NCI-H2171 treated with DMSO at 0.1 percent for 48 hours (cell line): ENCODE data around the gene SYNGR1.
A peak's percentile ranks its signal among the peaks of the same experiment; 100 is the strongest.
"Not testable (repeated sequence)": the region's sequence is repeated elsewhere in the genome, so short reads cannot be mapped to it uniquely, and the experiment has no call there.

Source experiments
- DNase-seq: peaks from one replicate; lab custom pipeline; 2025; lab: John Stamatoyannopoulos, UW

Gene SYNGR1

DNA sequence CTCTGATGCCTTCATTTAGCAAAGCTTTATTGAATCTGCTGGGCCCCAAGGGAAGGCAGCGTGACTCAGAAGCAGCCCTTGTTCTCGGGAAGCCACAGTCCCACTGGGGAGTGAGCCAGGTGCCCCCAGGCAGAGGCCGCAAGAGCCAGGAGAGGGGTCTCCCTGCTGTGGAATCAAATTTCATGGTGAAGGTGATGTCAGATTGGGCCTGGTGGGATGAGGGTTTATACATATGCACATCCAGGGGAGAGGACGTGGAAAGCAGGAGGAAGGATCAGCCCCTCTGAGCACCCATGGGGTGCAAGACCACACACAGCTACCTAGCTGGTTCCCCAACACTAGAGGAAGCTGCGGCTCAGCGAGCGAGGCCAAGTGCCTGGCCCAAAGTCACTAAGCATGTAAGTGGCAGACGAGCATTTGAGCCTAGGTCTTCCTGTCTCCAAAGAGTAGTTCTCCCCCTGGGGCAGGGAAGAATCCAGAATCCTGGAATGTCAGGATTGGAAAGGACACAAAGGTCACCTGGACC lies 2.0 kb downstream of the SYNGR1 start:
- peak; percentile 72 for DNase-seq

DNA sequence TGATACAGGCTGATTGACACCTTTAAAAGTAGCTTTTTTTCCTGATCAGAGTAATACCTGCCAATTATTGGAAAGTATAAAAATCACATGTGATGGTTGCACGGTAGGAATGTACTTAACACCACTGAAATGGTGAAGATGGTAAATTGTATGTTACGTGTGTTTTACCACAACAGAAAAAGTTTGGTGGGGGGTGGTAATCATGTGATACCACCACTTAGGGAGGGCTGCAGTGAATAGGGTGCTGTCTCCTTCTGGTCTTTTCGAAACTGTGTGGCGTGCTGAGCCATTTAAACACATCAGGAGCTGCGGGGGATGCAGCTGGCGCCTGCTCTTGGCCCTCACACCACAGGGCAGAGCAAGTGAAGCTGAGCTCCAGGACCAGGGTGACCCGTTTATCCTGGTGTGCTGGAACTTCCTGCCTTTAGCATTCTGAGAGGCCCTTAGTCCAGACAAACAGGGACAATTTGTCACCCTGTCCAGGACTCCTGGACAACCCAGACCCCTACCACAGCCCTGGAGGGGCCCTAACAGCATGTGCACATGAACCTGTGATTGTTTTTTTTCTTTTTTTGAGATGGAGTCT lies 2.6 kb downstream of the SYNGR1 start:
- DNase-seq, result no peak

- no peak for DNase-seq
Observed at GRCh38 chr22:39353346-39353745, 3.6 kb downstream of the SYNGR1 start.

GRCh38 chr22:39355080-39355479 lies 5.3 kb downstream of the SYNGR1 start:
- no peak for DNase-seq

- not testable (repeated sequence) for DNase-seq
Observed at GRCh38 chr22:39355805-39356204, 6.0 kb downstream of the SYNGR1 start.

DNA sequence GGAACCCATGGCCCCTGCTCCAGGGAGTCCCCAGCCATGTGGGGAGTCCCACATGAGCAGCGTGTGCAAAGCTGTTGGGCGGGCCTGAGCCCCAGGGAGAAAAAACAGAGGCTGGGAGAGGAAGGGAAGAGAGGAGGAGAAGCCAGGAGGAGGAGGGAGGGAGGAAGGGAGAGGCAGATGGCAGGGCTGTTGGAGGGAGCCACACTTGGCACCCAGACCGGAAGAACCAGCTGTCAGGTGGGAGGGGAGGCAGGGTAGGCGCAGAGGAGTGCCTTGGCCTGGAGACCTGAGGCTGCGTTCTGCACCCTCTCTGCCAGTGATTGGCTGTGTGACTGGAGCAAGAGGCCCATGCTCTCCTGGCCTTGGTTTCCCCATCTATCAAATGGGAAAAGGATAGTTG lies 6.7 kb downstream of the SYNGR1 start:
- DNase-seq, result peak; percentile 99

DNA sequence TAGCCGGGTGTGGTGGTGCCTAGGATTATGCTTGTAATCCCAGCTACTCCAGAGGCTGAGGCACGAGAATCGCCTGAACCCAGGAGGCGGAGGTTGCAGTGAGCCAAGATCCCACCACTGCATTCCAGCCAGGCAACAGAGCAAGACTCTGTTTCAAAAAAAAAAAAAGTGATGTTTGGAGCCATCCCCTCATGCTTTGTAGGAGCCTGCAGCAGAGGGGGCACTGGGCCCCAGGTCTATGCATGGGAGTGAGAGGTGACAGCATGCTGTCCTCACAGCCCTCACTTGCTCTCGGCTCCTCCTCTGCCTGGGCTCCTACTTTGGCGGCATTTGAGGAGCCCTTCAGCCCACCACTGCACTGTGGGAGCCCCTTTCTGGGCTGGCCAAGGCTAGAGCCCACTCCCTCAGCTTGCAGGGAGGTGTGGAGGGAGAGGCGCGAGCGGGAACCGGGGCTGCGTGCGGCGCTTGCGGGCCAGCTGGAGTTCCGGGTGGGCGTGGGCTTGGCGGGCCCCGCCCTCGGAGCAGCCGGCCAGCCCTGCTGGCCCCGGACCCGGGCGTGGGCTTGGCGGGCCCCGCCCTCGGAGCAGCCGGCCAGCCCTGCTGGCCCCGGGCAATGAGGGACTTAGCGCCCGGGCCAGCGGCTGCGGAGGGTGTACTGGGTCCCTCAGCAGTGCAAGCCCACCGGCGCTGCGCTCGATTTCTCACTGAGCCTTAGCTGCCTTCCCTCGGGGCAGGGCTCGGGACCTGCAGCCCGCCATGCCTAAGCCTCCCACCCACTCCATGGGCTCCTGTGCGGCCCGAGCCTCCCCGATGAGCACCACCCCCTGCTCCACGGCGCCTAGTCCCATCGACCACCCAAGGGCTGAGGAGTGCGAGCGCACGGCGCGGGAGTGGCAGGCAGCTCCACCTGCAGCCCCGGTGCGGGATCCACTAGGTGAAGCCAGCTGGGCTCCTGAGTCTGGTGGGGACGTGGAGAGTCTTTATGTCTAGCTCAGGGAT lies 7.6 kb downstream of the SYNGR1 start:
- peak; percentile 23 for DNase-seq

DNA sequence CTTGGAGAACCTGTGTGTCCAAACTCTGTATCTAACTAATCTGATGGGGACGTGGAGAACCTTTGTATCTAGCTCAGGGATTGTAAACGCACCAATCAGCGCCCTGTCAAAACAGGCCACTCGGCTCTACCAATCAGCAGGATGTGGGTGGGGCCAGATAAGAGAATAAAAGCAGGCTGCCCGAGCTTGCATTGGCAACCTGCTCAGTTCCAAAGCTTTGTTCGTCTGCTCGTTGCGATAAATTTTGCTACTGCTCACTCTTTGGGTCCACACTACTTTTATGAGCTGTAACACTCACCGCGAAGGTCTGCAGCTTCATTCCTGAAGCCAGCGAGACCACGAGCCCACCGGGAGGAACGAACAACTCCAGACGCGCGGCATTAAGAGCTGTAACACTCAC lies 8.4 kb downstream of the SYNGR1 start:
- DNase-seq, result not testable (repeated sequence)

DNA sequence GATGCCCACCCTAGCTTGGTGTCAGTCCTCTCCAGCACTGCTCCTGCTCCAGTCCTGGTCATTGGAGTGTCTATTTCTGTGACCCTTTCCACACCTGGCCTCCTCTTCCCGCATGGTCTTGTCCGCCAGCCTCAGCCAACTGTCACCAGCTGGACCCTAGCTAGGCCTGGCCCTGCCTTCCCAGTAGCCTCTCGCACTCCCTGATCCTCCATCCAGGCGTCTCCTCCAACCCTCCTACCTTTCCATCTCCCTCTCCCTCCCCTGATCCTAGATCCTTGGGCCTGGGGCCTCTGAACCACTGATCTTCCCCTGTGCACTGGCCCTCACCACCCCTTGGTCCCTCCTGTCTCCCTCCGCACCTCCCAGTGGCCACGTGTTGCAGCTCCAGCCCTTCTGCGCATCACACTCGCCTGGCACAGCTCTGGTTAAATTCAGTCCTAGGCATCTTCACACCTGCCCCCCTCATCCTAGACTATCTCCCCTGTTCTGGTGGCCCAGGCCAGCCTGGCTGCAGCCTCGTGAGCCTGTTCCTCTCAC lies 9.9 kb downstream of the SYNGR1 start:
- DNase-seq, result no peak

GRCh38 chr22:39360242-39360641 lies 10.5 kb downstream of the SYNGR1 start:
- DNase-seq, result no peak

DNA sequence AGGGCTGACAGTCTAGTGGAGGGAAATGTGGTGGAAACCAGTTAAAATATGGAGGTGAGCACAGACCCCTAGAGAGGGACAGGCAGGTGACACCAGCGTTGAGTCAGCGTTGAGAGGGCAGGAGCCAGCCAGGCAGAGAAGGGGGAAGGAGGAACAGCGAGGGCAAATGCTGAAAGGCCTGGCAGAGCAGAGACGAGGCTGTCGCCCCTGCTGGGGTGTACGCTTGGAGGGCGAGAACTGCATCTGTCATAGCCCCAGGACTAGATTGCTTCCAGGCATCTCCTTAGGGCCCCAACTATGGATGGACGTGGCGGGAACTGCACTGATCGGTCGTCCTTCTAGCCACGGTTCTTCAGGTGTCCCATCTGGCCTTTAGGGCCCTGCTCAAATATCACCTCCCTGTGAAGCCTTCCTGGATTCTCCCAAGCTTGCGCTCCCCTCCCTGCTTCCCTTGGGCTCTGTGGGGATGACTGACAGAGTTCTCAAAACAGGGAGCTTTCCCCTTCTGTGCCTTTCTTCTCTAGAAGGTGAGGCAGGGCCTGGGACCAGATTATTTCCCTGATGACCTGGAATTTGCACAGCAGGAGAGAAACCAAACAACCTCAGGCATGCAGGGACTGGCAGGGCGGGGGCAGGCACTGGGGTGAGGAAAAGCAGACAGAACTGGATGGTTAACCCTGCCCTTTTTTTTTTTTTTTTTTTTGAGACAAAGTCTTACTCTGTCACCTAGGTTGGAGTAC lies 11.1 kb downstream of the SYNGR1 start:
- DNase-seq, result peak; percentile 83

GRCh38 chr22:39361496-39361895 lies 11.7 kb downstream of the SYNGR1 start:
- no peak for DNase-seq

DNA sequence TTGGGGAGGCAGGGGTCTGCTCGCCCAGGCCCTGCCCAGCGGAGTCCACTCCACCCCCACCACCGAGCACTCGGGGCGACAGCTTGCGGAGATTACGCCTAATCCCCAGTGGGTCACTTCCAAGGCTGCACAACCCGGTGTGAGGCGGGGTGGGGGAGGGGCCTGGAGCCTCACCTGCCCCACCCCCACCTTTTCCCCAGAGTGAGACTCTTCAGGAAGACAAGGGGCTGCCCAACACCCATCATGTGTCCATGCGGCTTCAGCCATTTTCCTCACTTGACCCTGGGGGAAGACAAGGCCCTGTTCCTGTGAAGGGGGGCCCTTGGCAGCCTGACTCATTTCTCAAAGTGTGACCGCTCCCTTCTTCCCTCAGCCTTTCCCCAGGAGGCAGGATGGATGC lies 12.5 kb downstream of the SYNGR1 start:
- no peak for DNase-seq

- no peak for DNase-seq
Observed at GRCh38 chr22:39362932-39363331, 13.1 kb downstream of the SYNGR1 start.

DNA sequence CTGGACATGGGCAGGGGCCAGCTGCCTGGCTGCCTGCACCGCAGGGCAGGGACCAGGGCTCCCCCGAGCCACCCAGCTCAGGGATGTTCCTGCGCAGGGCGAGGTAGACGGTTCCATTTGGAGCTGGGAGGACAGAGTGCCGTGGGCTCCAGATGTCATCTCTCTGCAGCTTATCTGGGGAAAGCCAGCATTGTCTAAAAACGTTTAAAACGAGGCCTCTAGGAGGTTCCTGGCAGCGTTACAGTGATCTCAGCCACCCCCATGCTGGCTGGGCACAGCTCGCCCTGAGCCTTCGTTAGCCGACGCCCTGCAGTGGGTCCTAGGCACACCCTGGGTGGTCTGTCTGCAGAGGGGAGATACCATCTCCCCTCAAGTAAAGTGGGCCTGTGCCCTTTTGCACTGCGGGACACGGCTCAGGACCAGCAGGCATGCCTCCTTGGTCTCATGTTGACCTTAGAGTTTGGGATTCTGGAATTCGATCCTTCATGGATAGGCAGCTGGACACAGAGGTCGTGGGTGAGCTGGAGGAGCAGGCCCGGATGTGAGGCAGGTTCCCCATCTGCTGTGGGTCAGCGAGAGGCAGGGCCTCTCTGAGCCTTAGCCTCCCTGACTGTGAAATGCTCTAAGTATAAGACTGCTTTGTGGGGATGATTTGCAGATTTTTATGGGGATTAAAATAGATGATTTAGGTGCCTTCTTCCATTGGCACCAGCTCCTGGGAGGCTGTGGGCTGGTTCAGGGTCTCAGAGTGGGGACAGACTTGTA lies 14.1 kb downstream of the SYNGR1 start:
- DNase-seq, result peak; percentile 29

GRCh38 chr22:39364714-39365491 lies 15.1 kb downstream of the SYNGR1 start:
- peak; percentile 71 for DNase-seq

DNA sequence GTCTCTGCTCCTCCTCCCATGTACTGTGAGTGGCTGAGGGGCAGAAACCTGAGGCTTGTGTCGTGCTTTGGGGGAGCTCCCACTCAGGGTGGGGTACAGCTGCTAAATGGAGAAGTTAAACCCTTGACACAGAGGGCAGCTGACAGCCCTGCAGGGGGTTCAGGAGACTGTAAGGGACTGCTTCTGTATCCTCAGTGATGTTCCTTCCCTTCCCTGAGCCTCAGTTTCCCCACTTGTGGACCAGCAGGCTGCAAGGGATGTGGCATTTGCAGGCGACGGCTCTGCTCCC lies 15.6 kb downstream of the SYNGR1 start:
- no peak for DNase-seq

DNA sequence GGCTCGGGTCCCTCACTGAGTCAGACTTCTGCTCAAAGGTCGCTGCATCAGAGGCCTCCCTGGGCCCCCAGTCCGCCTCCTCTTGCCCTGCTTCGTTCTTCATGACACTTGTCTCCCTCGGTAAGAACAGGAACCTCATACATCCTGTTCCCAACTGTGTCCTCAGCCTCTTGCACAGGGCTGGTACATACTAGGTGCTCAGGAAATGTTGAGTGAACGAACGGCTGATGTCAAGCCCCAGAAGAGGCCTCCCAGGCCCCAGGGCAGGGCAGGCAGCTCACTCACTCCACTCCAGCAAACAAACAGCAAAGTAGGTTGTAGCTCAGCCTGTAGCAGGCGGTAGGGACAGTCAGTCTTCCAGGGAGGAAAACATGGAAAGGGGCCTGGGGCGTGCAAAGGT lies 17.2 kb downstream of the SYNGR1 start:
- DNase-seq, result no peak

DNA sequence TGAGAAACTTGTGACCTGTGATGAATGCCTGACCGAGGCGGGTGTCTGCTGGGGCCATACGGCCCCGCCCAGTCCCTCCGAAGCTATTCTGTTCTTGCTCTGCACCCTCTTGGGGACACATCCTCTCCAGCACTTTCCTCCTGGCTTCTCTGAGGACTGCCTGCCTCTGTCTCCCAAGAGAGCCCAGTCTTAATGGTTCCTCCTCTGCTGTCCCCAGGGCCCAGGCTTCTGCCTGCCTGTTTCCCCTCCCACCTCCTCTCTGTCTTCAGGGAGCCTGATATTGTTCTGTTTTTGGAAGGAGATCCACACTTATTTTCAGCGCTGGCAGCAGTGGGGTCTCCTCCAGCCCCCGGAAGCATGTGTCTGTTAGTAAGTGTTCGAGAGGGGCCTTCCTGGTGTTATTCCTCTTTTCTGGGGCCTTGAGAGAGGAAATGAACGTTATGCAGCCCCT lies 18.7 kb downstream of the SYNGR1 start:
- peak; percentile 19 for DNase-seq

DNA sequence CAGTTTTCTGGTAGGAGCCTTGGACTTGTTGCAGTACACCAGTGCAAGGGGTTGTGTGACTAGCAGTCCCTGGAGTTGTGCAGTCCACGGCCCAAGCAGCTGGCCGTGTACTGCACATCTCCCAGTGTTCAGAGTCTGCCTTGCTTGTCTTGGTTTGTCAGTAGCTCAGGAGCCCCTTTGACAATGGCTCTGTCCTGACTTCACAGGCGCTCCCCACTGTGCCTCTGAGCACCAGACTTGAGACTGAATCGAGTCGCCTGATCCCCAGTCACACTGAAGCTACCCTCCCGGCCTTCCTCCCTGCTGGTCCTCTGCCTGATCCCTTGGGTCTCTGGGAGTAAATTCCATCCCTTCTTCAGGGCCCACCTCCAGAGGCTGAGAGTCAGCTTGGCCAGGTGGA lies 19.4 kb downstream of the SYNGR1 start:
- no peak for DNase-seq

DNA sequence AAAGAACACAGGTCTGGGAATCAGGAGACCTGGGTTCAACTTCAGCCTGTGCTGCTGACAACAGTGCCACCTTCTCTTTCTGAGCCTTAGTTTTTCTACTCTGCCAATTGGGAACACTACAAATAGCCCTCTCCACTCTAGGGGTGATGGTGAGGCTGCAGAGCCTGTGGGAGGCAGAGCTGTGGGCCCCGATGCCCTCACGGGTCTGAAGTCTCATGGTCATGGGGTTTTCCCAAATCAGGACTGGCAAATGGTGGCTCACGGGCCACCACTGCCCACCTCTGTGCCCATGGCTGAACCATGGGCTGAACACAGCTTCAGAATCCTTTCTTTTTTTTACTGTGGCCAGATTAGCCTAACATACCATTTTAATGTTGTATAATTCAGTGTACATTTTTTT lies 19.8 kb downstream of the SYNGR1 start:
- DNase-seq, result no peak
